DMS 273 (cell line): ENCODE measurements around the gene OR9G1.
"Not testable (repeated sequence)": the region's sequence is repeated elsewhere in the genome, so short reads cannot be mapped to it uniquely, and the experiment has no call there.

ENCODE experiments used
- DNase-seq: peaks from one replicate; lab custom pipeline; 2025; ENCODE audit not compliant: unreplicated experiment; lab: John Stamatoyannopoulos, UW

The OR9G1 gene

GRCh38 chr11:56698795-56699194 is at the start of gene OR9G1:
TSS of gene OR9G1 (plus strand) at chr11:56699095. CDS start at chr11:56700388, 1,293 bp downstream.
- no peak for DNase-seq

GRCh38 chr11:56659755-56660154 is 39.1 kb upstream of the OR9G1 start:
- no peak for DNase-seq

GRCh38 chr11:56663386-56663785 is 35.5 kb upstream of the OR9G1 start, which contains the start of gene OR5AR1:
TSS of gene OR5AR1 (plus strand) at chr11:56663686. CDS start at chr11:56663686, 0 bp downstream.
- DNase-seq: no peak

- no peak for DNase-seq
These were observed 27.9 kb upstream of the OR9G1 start for GRCh38 chr11:56670984-56671383.

GRCh38 chr11:56688554-56689100 is 10.3 kb upstream of the OR9G1 start:
- DNase-seq: no peak

GRCh38 chr11:56691179-56691578 is 7.7 kb upstream of the OR9G1 start:
- DNase-seq: not testable (repeated sequence)

GRCh38 chr11:56693428-56693827 is 5.5 kb upstream of the OR9G1 start:
- DNase-seq: no peak

GRCh38 chr11:56700242-56700913 is 1.5 kb downstream of the OR9G1 start:
- DNase-seq: no peak

GRCh38 chr11:56700914-56701485 is 2.1 kb downstream of the OR9G1 start:
- no peak for DNase-seq

GRCh38 chr11:56705784-56706396 is 7.0 kb downstream of the OR9G1 start:
- DNase-seq: no peak

GRCh38 chr11:56706486-56706885 is 7.6 kb downstream of the OR9G1 start:
- no peak for DNase-seq

- DNase-seq: no peak
These were observed 15.3 kb downstream of the OR9G1 start for GRCh38 chr11:56714206-56714605.

GRCh38 chr11:56716379-56716854 is 17.5 kb downstream of the OR9G1 start:
- DNase-seq: no peak

- DNase-seq: no peak
These were observed 21.6 kb downstream of the OR9G1 start for GRCh38 chr11:56720513-56720912.

GRCh38 chr11:56740107-56740506 is 41.2 kb downstream of the OR9G1 start:
- no peak for DNase-seq

- DNase-seq: no peak
These were observed 42.0 kb downstream of the OR9G1 start for GRCh38 chr11:56740886-56741285.

- no peak for DNase-seq
These were observed 49.7 kb downstream of the OR9G1 start, which contains the start of gene OR9G4 for GRCh38 chr11:56748597-56748996. TSS of gene OR9G4 (minus strand) at chr11:56748697. CDS start at chr11:56743766, 4,931 bp downstream.

- DNase-seq: no peak
These were observed 51.3 kb downstream of the OR9G1 start for GRCh38 chr11:56750190-56750589.

- DNase-seq: no peak
These were observed 52.6 kb downstream of the OR9G1 start for GRCh38 chr11:56751480-56751879.
